Measurements from ENCODE around the gene UBE2F.
"Not testable (repeated sequence)": the region's sequence is repeated elsewhere in the genome, so short reads cannot be mapped to it uniquely, and the experiment has no call there.

Gene UBE2F

GRCh38 chr2:237935740-237936452 lies 30.9 kb upstream of the UBE2F start:
- Mint-ChIP-seq H3K27ac (no peak overlapping the region), H3K27me3 (peaks cover 3% of the 10 kb centered on the region), H3K36me3 (ENCODE audit: low read depth) (no peaks in the 10 kb centered on the region), H3K4me3 (no peak overlapping the region), H3K9me3 (no peaks in the 10 kb centered on the region), H3K4me1 (ENCODE audit: low read depth) (peaks cover 36% of the 10 kb centered on the region)

- H3K27ac Mint-ChIP-seq: no peak overlapping the region
- H3K9me3 Mint-ChIP-seq: no peaks in the 10 kb centered on the region
- H3K4me1 Mint-ChIP-seq (ENCODE audit: low read depth): peaks cover 36% of the 10 kb centered on the region
- peaks cover 3% of the 10 kb centered on the region for H3K27me3 Mint-ChIP-seq
- no peak overlapping the region for H3K4me3 Mint-ChIP-seq
- H3K36me3 Mint-ChIP-seq (ENCODE audit: low read depth): peaks cover under 1% of the 10 kb centered on the region
Measured at GRCh38 chr2:237939251-237939650, 27.6 kb upstream of the UBE2F start.

GRCh38 chr2:237940828-237941227 lies 26.0 kb upstream of the UBE2F start:
- Mint-ChIP-seq H3K27me3 (no peaks in the 10 kb centered on the region), H3K9me3 (no peaks in the 10 kb centered on the region), H3K4me3 (no peak overlapping the region), H3K36me3 (ENCODE audit: low read depth) (peaks cover 4% of the 10 kb centered on the region), H3K4me1 (ENCODE audit: low read depth) (peaks cover 36% of the 10 kb centered on the region), H3K27ac (no peak overlapping the region)

- no peak overlapping the region for H3K27ac Mint-ChIP-seq
- H3K9me3 Mint-ChIP-seq: peaks cover 2% of the 10 kb centered on the region
- H3K27me3 Mint-ChIP-seq: no peaks in the 10 kb centered on the region
- H3K36me3 Mint-ChIP-seq (ENCODE audit: low read depth): peaks cover 4% of the 10 kb centered on the region
- H3K4me3 Mint-ChIP-seq: no peak overlapping the region
- H3K4me1 Mint-ChIP-seq (ENCODE audit: low read depth): peaks cover 38% of the 10 kb centered on the region
Measured at GRCh38 chr2:237941239-237941638, 25.6 kb upstream of the UBE2F start.

- Mint-ChIP-seq H3K4me3 (no peak overlapping the region), H3K4me1 (ENCODE audit: low read depth) (peaks cover 39% of the 10 kb centered on the region), H3K36me3 (ENCODE audit: low read depth) (peaks cover 4% of the 10 kb centered on the region), H3K9me3 (peaks cover 5% of the 10 kb centered on the region), H3K27me3 (no peaks in the 10 kb centered on the region), H3K27ac (peak overlapping the region; percentile 27)
Measured at GRCh38 chr2:237942513-237942899, 24.3 kb upstream of the UBE2F start.

DNA sequence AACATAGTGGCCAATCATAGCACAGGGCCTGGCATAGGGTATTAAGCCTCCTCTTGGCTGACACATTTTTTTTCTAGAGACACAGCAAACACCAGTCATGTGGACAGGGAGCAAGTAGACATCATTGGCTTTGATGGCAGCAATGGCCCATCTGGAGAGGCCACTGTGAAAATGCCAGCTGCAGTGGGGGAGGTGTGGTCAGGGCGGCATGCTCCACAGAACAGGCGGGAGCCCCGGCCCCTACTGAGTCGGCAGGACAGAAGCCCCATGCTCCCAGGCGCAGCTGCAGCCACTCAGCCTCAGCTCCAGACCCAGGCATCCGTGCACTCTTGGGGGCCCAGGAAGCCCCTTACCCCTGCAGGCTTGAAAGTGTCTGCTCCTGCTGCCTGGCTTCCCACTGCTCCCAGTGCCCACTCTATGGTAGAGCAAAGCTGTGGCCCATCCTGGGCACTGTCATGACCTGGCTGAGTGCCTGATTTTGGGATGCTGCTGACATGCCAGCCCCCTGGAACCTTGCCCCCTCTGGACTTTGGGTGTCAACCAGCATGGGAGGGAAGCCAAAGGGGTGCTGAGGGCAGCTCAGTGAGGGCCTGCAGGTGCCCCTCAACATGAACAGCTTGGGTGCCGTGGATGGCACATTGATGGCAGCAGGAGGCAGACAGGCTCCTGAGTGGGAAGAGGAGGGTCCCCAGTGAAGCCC lies 23.3 kb upstream of the UBE2F start:
- peaks cover 5% of the 10 kb centered on the region for H3K9me3 Mint-ChIP-seq
- H3K27ac Mint-ChIP-seq: no peak overlapping the region
- peaks cover 39% of the 10 kb centered on the region for H3K4me1 Mint-ChIP-seq (ENCODE audit: low read depth)
- no peaks in the 10 kb centered on the region for H3K27me3 Mint-ChIP-seq
- H3K36me3 Mint-ChIP-seq (ENCODE audit: low read depth): peaks cover 4% of the 10 kb centered on the region
- H3K4me3 Mint-ChIP-seq: no peak overlapping the region

DNA sequence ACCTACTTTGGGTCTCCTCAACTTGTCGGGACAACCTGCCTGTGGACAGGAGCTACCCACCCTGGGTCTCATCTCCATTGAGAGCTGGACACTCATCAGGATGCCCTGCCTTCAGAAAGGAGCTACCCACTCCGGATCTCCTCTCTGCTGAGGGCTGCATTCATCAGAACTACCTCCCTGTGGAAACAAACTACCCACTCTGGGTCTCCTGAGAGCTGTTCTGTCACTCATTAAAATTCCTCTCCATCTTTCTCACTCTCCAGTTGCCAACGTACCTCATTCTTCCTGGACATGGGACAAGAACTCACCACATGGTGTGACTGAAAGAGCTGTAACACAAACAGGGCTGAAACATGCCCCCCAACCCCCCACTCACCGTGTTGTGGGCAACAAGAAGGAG lies 22.5 kb upstream of the UBE2F start:
- Mint-ChIP-seq H3K27ac (no peak overlapping the region), H3K4me3 (no peak overlapping the region), H3K4me1 (ENCODE audit: low read depth) (peaks cover 39% of the 10 kb centered on the region), H3K36me3 (ENCODE audit: low read depth) (peaks cover 4% of the 10 kb centered on the region), H3K27me3 (no peaks in the 10 kb centered on the region), H3K9me3 (peaks cover 5% of the 10 kb centered on the region)

- no peaks in the 10 kb centered on the region for H3K27me3 Mint-ChIP-seq
- H3K4me3 Mint-ChIP-seq: no peak overlapping the region
- H3K36me3 Mint-ChIP-seq (ENCODE audit: low read depth): peaks cover 4% of the 10 kb centered on the region
- H3K4me1 Mint-ChIP-seq (ENCODE audit: low read depth): peaks cover 27% of the 10 kb centered on the region
- H3K27ac Mint-ChIP-seq: peak overlapping the region; percentile 43
- H3K9me3 Mint-ChIP-seq: peaks cover 5% of the 10 kb centered on the region
Measured at GRCh38 chr2:237946423-237946822, 20.4 kb upstream of the UBE2F start.

- not testable (repeated sequence) for H3K4me3 Mint-ChIP-seq; H3K36me3 Mint-ChIP-seq (ENCODE audit: low read depth); H3K27me3 Mint-ChIP-seq; H3K27ac Mint-ChIP-seq; H3K4me1 Mint-ChIP-seq (ENCODE audit: low read depth); H3K9me3 Mint-ChIP-seq
Measured at GRCh38 chr2:237951354-237951753, 15.5 kb upstream of the UBE2F start.

DNA sequence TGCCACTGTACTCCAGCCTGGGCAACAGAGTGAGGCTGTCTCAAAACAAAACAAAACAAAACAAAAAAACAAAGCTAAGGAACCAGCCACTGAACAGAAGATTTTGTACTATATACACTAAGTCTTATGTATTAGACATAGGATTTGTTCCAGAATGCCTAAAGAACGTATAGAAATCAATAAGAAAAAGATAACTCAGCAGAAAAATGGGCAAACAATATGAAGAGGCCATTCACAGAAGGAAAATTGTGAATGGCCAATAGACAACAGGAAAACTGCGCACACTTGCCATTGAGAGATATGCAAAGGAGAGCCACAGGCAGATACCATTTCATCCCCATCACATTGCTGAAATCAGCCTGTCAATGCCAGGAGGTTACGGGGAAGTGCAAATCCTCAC lies 14.9 kb upstream of the UBE2F start:
- Mint-ChIP-seq H3K4me1 (ENCODE audit: low read depth) (peaks cover 1% of the 10 kb centered on the region), H3K27me3 (peaks cover 11% of the 10 kb centered on the region), H3K36me3 (ENCODE audit: low read depth) (no peaks in the 10 kb centered on the region), H3K4me3 (no peak overlapping the region), H3K9me3 (no peaks in the 10 kb centered on the region), H3K27ac (no peak overlapping the region)

DNA sequence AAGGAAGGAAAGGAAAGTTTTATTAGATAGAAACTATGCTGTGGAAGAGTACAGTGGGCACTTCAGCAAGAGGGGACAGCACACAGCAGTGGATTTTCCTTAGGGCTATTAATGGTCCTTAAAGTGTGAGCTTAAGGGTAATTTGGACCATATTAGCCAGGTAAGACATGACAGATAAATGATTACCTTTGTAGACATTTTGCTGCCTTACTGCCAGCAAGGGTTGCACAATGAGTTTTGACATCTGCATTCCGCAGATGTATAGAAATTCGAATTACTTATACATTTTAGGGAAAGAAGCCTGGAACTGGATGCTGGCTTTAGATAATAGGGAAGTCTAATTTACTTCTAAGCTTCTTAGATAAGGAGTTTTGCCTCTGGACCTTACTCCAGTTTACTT lies 14.0 kb upstream of the UBE2F start:
- peaks cover 7% of the 10 kb centered on the region for H3K4me1 Mint-ChIP-seq (ENCODE audit: low read depth)
- no peaks in the 10 kb centered on the region for H3K9me3 Mint-ChIP-seq
- peaks cover 19% of the 10 kb centered on the region for H3K27me3 Mint-ChIP-seq
- H3K4me3 Mint-ChIP-seq: no peak overlapping the region
- H3K27ac Mint-ChIP-seq: no peak overlapping the region
- H3K36me3 Mint-ChIP-seq (ENCODE audit: low read depth): no peaks in the 10 kb centered on the region

DNA sequence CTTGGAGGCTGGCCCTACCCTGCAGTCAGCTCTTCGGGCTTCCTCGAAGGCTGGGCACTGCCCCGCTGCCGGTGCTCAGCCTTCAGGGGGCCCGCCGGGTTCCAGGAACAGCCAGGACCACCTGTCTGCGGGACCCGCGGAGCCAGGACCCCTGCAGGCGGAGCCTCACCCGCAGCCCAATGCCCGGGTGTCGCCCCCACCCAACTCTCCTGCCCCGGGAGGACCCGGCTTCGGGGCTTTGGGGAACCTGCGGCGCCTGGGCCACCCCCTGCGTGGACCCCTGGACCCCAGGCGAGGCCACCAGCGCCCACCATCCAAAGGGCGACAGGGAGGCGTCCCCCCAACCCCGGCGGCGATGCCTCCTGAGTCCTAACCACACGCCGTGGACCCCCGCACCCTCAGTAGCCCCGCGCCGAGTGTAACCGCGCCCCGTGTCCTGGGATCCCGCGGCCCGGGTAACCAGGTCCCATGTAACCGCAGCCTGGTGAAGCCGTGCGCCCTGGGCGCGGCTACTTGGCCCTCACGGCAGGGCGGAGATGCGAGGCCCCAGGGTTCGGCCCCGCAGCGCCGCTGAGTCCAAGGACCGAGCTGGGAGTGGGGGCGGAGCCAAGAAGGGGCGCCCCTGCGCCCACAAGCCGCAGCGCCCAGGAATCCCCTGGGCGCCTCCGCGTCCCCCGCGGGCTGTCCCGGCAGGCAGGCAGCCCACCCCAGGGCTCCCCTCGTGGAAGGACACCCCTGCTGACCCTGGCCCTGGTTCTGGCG lies 11.0 kb upstream of the UBE2F start:
- no peak overlapping the region for H3K27ac Mint-ChIP-seq
- no peaks in the 10 kb centered on the region for H3K36me3 Mint-ChIP-seq (ENCODE audit: low read depth)
- H3K27me3 Mint-ChIP-seq: peaks cover 19% of the 10 kb centered on the region
- H3K4me1 Mint-ChIP-seq (ENCODE audit: low read depth): peaks cover 7% of the 10 kb centered on the region
- no peak overlapping the region for H3K4me3 Mint-ChIP-seq
- no peaks in the 10 kb centered on the region for H3K9me3 Mint-ChIP-seq

DNA sequence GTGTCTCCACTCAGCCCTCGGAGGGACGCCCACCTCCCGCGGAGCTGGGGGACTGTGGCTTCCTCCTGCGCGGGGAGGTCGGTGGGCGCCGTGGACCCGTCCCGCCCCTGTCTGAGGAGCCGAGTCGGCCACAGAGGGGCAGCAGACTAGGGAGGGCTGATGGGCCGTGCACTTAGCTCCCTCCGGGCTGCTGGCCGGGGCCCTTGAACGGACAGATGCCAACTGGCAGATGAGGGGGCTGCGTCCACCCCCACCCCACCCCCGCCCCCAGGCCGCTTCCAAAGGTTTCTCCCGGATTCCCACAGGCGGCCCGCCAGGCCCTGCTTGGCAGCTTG lies 10.4 kb upstream of the UBE2F start:
- Mint-ChIP-seq H3K4me1 (ENCODE audit: low read depth) (peaks cover 7% of the 10 kb centered on the region), H3K9me3 (no peaks in the 10 kb centered on the region), H3K27ac (no peak overlapping the region), H3K27me3 (peaks cover 19% of the 10 kb centered on the region), H3K4me3 (no peak overlapping the region), H3K36me3 (ENCODE audit: low read depth) (no peaks in the 10 kb centered on the region)

DNA sequence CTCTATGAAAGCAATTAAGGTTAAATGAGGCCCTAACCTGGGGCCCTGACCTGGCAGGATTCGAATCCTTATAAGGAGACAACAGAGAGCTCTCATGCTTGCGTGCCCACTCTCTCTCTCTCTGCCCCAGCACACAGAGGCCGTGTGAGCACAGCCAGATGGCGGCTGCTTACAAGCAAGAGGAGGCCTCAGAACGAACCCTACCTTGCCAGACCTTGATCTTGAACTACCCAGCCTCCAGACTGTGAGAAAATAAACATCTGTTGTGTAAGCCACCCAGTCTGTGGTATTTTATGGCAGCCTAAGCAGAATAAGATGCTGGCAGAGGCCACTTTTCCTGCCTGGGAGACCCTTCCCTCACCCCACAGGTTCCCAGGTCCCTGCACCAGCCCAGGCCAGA lies 5.2 kb upstream of the UBE2F start:
- H3K36me3 Mint-ChIP-seq (ENCODE audit: low read depth): peaks cover 3% of the 10 kb centered on the region
- H3K4me3 Mint-ChIP-seq: no peak overlapping the region
- H3K27me3 Mint-ChIP-seq: peaks cover 10% of the 10 kb centered on the region
- peaks cover 11% of the 10 kb centered on the region for H3K4me1 Mint-ChIP-seq (ENCODE audit: low read depth)
- H3K27ac Mint-ChIP-seq: no peak overlapping the region
- peaks cover 12% of the 10 kb centered on the region for H3K9me3 Mint-ChIP-seq

DNA sequence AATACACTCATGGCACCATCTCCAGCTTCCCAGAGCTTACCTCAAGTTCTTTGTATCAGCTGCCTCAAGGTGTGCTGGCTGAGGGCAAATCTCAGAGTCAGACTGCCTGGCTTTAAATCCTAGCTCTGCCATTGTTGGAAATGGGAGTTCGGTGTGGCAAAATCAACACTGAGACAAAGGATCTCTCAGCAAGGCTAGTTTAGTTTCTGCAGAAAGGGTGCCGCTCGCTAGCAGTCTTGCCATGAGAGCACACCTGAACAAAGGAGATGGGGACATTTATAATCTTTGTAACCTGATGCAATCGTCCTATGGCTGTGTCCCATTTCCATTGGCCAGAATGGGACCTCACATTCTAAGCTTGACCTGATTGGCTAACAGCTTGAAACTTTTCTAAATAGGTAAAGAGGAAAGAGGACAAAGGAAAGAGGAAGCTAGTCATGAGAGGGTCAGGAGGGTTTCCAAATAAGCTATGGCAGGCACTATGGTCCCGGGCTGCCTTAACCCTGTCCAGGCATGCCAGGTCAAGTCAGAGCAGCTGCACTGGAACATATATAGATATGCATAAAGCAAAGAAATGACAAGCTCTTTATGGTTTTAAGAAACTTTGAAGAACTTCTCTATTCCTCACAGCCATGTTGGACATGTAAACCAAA lies 4.3 kb upstream of the UBE2F start:
- Mint-ChIP-seq H3K27ac (no peak overlapping the region), H3K27me3 (peaks cover under 1% of the 10 kb centered on the region), H3K4me3 (no peak overlapping the region), H3K9me3 (peaks cover 12% of the 10 kb centered on the region), H3K4me1 (ENCODE audit: low read depth) (peaks cover 5% of the 10 kb centered on the region), H3K36me3 (ENCODE audit: low read depth) (peaks cover 3% of the 10 kb centered on the region)

All from stimulated activated naive CD8-positive, alpha-beta T cell treated with anti-CD3 and anti-CD28 coated beads, Interleukin-15, Interleukin-2, amounts not matched to agents 100 ng/mL and 50 ng/mL, for 24 hours (primary cell).